GM23248 (cell line): ENCODE results near the gene OR52L1. TPM values are rescaled to one million over a fixed set of nuclear protein-coding genes. Genes with fewer than 3 reads are reported as not detected.

Experiments used
- DNase-seq: peaks from one replicate; pipeline ENCODE4 v3.0.0-alpha.2; 2015
- H2AFZ ChIP-seq: fragments of 200-600 bp; sonication (generic); 2 replicates; pipeline ENCODE4 v1.6.1; 2016; ENCODE audit warnings: antibody characterized with exemption
- H3F3A ChIP-seq: fragments of 200-600 bp; sonication (generic); 2 replicates; pipeline ENCODE4 v1.6.1; 2016; ENCODE audit warnings: mild to moderate bottlenecking, antibody characterized with exemption, mixed run types; ENCODE audit not compliant: insufficient read depth
- H3K27ac ChIP-seq: fragments of 200-600 bp; sonication (generic); 2 replicates; pipeline ENCODE4 v1.5.1; 2016; ENCODE audit warnings: mild to moderate bottlenecking
- H3K27me3 ChIP-seq: fragments of 200-600 bp; sonication (generic); replicated peaks from 2 replicates; pipeline ENCODE4 v1.6.1; 2016; ENCODE audit warnings: mild to moderate bottlenecking; ENCODE audit not compliant: insufficient read depth
- H3K36me3 ChIP-seq: fragments of 200-600 bp; sonication (generic); 2 replicates; pipeline ENCODE4 v1.6.1; 2016; ENCODE audit warnings: low read depth, mild to moderate bottlenecking
- H3K4me1 ChIP-seq: fragments of 200-600 bp; sonication (generic); 2 replicates; pipeline ENCODE4 v1.6.1; 2016; ENCODE audit warnings: mild to moderate bottlenecking; ENCODE audit not compliant: insufficient read depth
- H3K4me2 ChIP-seq: fragments of 200-600 bp; sonication (generic); one replicate; pipeline ENCODE4 v1.6.1; 2016; ENCODE audit warnings: mild to moderate bottlenecking; ENCODE audit not compliant: unreplicated experiment
- H3K4me3 ChIP-seq: fragments of 200-600 bp; sonication (generic); 2 replicates; pipeline ENCODE4 v1.5.1; 2016; ENCODE audit warnings: mild to moderate bottlenecking
- H3K79me2 ChIP-seq: fragments of 200-600 bp; sonication (generic); 2 replicates; pipeline ENCODE4 v1.6.1; 2016; ENCODE audit warnings: mild to moderate bottlenecking; ENCODE audit not compliant: insufficient read depth
- H3K9ac ChIP-seq: fragments of 200-600 bp; sonication (generic); 2 replicates; pipeline ENCODE4 v1.6.1; 2016; ENCODE audit warnings: mild to moderate bottlenecking
- H3K9me2 ChIP-seq: fragments of 200-600 bp; sonication (generic); 2 replicates; pipeline ENCODE4 v1.6.1; 2016; ENCODE audit warnings: mixed run types, mild to moderate bottlenecking, moderate library complexity; ENCODE audit not compliant: insufficient read depth
- H3K9me3 ChIP-seq: fragments of 200-600 bp; sonication (generic); one replicate; pipeline ENCODE4 v1.6.1; 2017; ENCODE audit warnings: low read depth
- H4K20me1 ChIP-seq: fragments of 200-600 bp; sonication (generic); 2 replicates; pipeline ENCODE4 v1.6.0; 2016; ENCODE audit not compliant: insufficient read depth
- EZH2 ChIP-seq: fragments of 200-600 bp; sonication (generic); IDR thresholded peaks from 2 replicates; pipeline ENCODE4 v1.6.1; 2018; ENCODE audit warnings: antibody characterized with exemption, mild to moderate bottlenecking; ENCODE audit not compliant: insufficient read depth, poor library complexity, severe bottlenecking
- EZH2phosphoT487 ChIP-seq: fragments of 200-600 bp; sonication (generic); IDR thresholded peaks from 2 replicates; pipeline ENCODE4 v1.6.1; 2018; ENCODE audit warnings: antibody characterized with exemption, moderate library complexity, mild to moderate bottlenecking, low read depth; ENCODE audit not compliant: insufficient read depth
- WGBS, 2 experiments: methylation state at CpG; one replicate each; pipeline ENCODE4 v1.1.6; 2015 to 2017; ENCODE audit warnings: low lambda C conversion rate in 2 of 2, low coverage in 1 of 2; ENCODE audit errors: missing lambda C conversion rate in 2 of 2; 5-methylcytosine and 5-hydroxymethylcytosine counted together
- in situ Hi-C: fragments of 300-500 bp; cut with MboI; formaldehyde crosslinking; loops from 2 replicates; pipeline ENCODE4 v1.15.0; 2020
- polyA plus RNA-seq: library from polyadenylated mRNA; unstranded; fragments of >200 nt; fragmentation: Nextera tagmentation; extraction: Ambion mirVana; gene quantifications from 2 replicates; pipeline ENCODE4 v1.2.1, GENCODE V29; 2016
- total RNA-seq: library from RNA; depleted of rRNA; stranded (reverse); fragments of >200 nt; shearing (Covaris generic); gene quantifications from 2 replicates; pipeline ENCODE4 v1.2.3, GENCODE V29; 2014

OR52L1 gene
- total and polyA plus RNA-seq, 2 experiments from 2014 or later: not detected

DNA sequence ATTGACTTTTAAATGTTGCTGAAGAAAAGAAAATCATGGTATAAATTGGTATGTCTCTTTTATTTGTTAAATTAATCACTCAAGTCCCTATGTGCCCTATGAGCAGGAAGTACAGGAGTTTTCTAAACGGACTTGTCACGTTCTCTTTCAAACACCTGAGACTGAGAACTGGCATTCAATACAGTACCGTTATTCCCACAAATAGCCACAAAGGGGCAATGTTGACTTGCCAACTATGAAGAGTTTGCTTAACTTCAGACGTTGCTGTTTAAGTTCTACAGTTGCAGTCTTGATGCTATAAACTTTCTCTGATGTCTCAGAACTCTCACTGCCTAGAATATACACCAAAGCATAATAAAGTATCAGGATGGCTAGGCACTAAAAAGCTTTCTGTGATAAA lies 36.2 kb upstream of the OR52L1 start:
- WGBS, 2 experiments: 1 to 5% methylated on average over 4 of the region's 4 CpGs
- peaks cover 4% of the 10 kb centered on the region; the same call in 1 of the 2 replicates for H3K27me3 ChIP-seq
- H3K4me2 ChIP-seq: no peak overlapping the region
- H3K27ac ChIP-seq: no peak overlapping the region
- peak; percentile 71 for DNase-seq
- TF ChIP-seq EZH2phosphoT487 (no peak), EZH2 (no peak)
- no peaks in the 10 kb centered on the region for H3K9me3 ChIP-seq
- H2AFZ ChIP-seq: no peak overlapping the region
- H4K20me1 ChIP-seq: no peaks in the 10 kb centered on the region
- in situ Hi-C loops: loop anchor here (10.0 kb wide), 1 partner anchor 322 kb away; no protein-coding TSS in a partner anchor
- H3K9ac ChIP-seq: no peak overlapping the region
- no peaks in the 10 kb centered on the region for H3K79me2 ChIP-seq
- H3K4me1 ChIP-seq: no peaks in the 10 kb centered on the region
- H3K36me3 ChIP-seq: no peaks in the 10 kb centered on the region
- H3K4me3 ChIP-seq: no peak overlapping the region
- H3K9me2 ChIP-seq: no peaks in the 10 kb centered on the region
- H3F3A ChIP-seq: no peaks in the 10 kb centered on the region

- Histone ChIP-seq H3K9me2 (no peaks in the 10 kb centered on the region), H4K20me1 (no peaks in the 10 kb centered on the region), H3K4me3 (no peak overlapping the region), H2AFZ (no peak overlapping the region), H3K9ac (no peak overlapping the region), H3K27me3 (no peaks in the 10 kb centered on the region; the same call in 1 of the 2 replicates), H3K4me2 (no peak overlapping the region), H3F3A (no peaks in the 10 kb centered on the region), H3K27ac (no peak overlapping the region), H3K9me3 (no peaks in the 10 kb centered on the region), H3K4me1 (no peaks in the 10 kb centered on the region), H3K36me3 (no peaks in the 10 kb centered on the region), H3K79me2 (no peaks in the 10 kb centered on the region)
- in situ Hi-C loops: no loop called here
- no peak for TF ChIP-seq EZH2phosphoT487
- TF ChIP-seq EZH2: no peak
- no peak for DNase-seq
- 38 to 53% methylated on average over 3 of the region's 3 CpGs for WGBS, 2 experiments
These were observed 26.3 kb upstream of the OR52L1 start for GRCh38 chr11:6013042-6013441.

GRCh38 chr11:6012035-6012668 lies 25.4 kb upstream of the OR52L1 start:
- Histone ChIP-seq H3K9me2 (no peaks in the 10 kb centered on the region), H3K4me3 (no peak overlapping the region), H3K9ac (no peak overlapping the region), H3K4me2 (no peak overlapping the region), H3F3A (no peaks in the 10 kb centered on the region), H3K9me3 (no peaks in the 10 kb centered on the region), H2AFZ (no peak overlapping the region), H3K4me1 (no peaks in the 10 kb centered on the region), H3K27me3 (no peaks in the 10 kb centered on the region; the same call in 1 of the 2 replicates), H3K27ac (no peak overlapping the region), H3K79me2 (no peaks in the 10 kb centered on the region), H3K36me3 (no peaks in the 10 kb centered on the region), H4K20me1 (no peaks in the 10 kb centered on the region)
- in situ Hi-C loops: no loop called here
- no peak for DNase-seq
- no peak for TF ChIP-seq EZH2phosphoT487
- no peak for TF ChIP-seq EZH2
- WGBS, 2 experiments: 35 to 40% methylated on average over 4 of the region's 4 CpGs

DNA sequence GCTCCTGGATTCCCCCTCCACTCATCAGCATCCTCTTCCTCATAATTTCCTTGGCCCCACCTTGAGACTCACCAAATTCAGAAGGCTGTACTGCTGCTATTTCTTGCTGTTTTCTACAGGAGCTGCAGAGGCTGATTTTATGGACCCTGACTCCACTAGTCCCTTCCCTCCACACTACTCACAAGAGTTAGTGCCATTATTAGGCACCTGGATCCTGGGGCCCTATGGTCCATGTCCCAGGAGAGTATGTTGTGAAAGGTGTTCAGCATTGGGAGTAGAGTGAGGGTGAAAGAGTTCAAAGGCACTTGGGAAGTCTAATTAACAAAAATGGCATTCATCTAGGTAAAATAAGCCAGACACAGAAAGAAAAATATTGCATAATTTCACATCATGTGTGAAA lies 20.1 kb upstream of the OR52L1 start, which contains the start of gene OR56A4:
Gene OR56A4 (minus strand): TSS at position 101 of the 400 bp plus-strand sequence. CDS start 3,954 bp downstream, outside the sequence.
- no peaks in the 10 kb centered on the region for H3K4me1 ChIP-seq
- no peak within 1 kb of the TSS for H2AFZ ChIP-seq
- H3F3A ChIP-seq: no peaks in the 10 kb centered on the region
- no peak within 1 kb of the TSS for H3K4me2 ChIP-seq
- no peaks in the 10 kb centered on the region for H3K9me3 ChIP-seq
- H3K9me2 ChIP-seq: no peaks in the 10 kb centered on the region
- H3K79me2 ChIP-seq: no peaks in the 10 kb centered on the region
- no peak within 1 kb of the TSS for H3K9ac ChIP-seq
- H3K27me3 ChIP-seq: no peaks in the 10 kb centered on the region; the same call in 1 of the 2 replicates
- H3K27ac ChIP-seq: no peak within 1 kb of the TSS
- in situ Hi-C loops: no loop called here
- TF ChIP-seq EZH2phosphoT487 (no peak), EZH2 (no peak)
- no peak for DNase-seq
- no peaks in the 10 kb centered on the region for H4K20me1 ChIP-seq
- no peak within 1 kb of the TSS for H3K4me3 ChIP-seq
- no peaks in the 10 kb centered on the region for H3K36me3 ChIP-seq

DNA sequence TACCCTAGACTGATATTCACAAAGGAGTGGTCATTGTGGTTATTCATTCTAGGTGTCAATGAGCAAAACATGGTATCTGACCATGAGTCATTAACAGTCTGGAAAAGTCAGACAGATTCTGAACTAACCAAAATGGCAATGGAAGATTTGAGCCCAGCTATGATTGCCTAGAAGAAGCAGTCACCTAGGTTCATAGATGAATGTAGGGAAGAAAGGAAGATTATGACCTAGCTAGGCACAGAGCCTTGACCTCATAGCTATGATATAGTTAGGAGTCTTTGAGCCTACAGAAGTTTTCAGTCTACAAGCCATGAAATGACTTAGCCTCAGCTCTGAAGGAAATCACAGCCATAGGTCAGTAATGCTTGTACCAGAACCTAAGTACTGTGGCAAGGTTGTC lies 19.6 kb upstream of the OR52L1 start:
- Histone ChIP-seq H4K20me1 (no peaks in the 10 kb centered on the region), H3K4me2 (no peak overlapping the region), H2AFZ (no peak overlapping the region), H3K4me3 (no peak overlapping the region), H3K9me2 (no peaks in the 10 kb centered on the region), H3K27me3 (no peaks in the 10 kb centered on the region; the same call in 1 of the 2 replicates), H3K27ac (no peak overlapping the region), H3K4me1 (no peaks in the 10 kb centered on the region), H3K9me3 (no peaks in the 10 kb centered on the region), H3K79me2 (no peaks in the 10 kb centered on the region), H3K9ac (no peak overlapping the region), H3F3A (no peaks in the 10 kb centered on the region), H3K36me3 (no peaks in the 10 kb centered on the region)
- DNase-seq: no peak
- no peak for TF ChIP-seq EZH2
- TF ChIP-seq EZH2phosphoT487: no peak
- in situ Hi-C loops: no loop called here
